ENCODE data around the gene CAVIN4. TPM values are rescaled to one million over a fixed set of nuclear protein-coding genes. Genes with fewer than 3 reads are reported as not detected.

CAVIN4 gene
- total and polyA plus RNA-seq, 9 donors = 0.13 to 0.46 (median 0.24) TPM; not detected in 1

- Histone ChIP-seq H3K4me3 (no peak overlapping the region), H3K27me3 (no peaks in the 10 kb centered on the region), H3K4me1 (ENCODE audit: insufficient read depth) (peaks cover 3% of the 10 kb centered on the region), H3K36me3 (no peaks in the 10 kb centered on the region), H3K27ac (no peak overlapping the region), H3K9me3 (no peaks in the 10 kb centered on the region)
- TF ChIP-seq POLR2A (IDR thresholded peaks at IDR 0.05) = no peak
- intact Hi-C loops (cut with DNase I) = no loop called here
- no peak for DNase-seq
Observed at GRCh38 chr9:100601216-100601615, 23.3 kb downstream of the CAVIN4 start.

GRCh38 chr9:100602342-100602801 is 24.5 kb downstream of the CAVIN4 start:
- H3K4me1 ChIP-seq (ENCODE audit: insufficient read depth) = peaks cover 3% of the 10 kb centered on the region
- H3K27ac ChIP-seq = no peak overlapping the region
- no peak for TF ChIP-seq POLR2A (IDR thresholded peaks at IDR 0.05)
- no peak for TF ChIP-seq CTCF (IDR thresholded peaks at IDR 0.05)
- TF ChIP-seq EP300 (IDR thresholded peaks at IDR 0.05) = no peak
- 31 to 35% (median 31%) methylated on average over 2 of the region's 2 CpGs for WGBS, 3 donors
- no peak for DNase-seq
- intact Hi-C loops (cut with DNase I) = no loop called here
- no peak overlapping the region for H3K4me3 ChIP-seq
- H3K9me3 ChIP-seq = no peaks in the 10 kb centered on the region
- H3K36me3 ChIP-seq = no peaks in the 10 kb centered on the region
- no peaks in the 10 kb centered on the region for H3K27me3 ChIP-seq

GRCh38 chr9:100605405-100605804 is 27.5 kb downstream of the CAVIN4 start:
- no peak overlapping the region for H3K4me3 ChIP-seq
- no peak overlapping the region for H3K27ac ChIP-seq
- 58 to 69% (median 58%) methylated on average over 1 of the region's 1 CpG for WGBS, 3 donors
- H3K36me3 ChIP-seq = no peaks in the 10 kb centered on the region
- no peak for TF ChIP-seq EP300 (IDR thresholded peaks at IDR 0.05)
- no peak for TF ChIP-seq CTCF (IDR thresholded peaks at IDR 0.05)
- TF ChIP-seq POLR2A (IDR thresholded peaks at IDR 0.05) = no peak
- intact Hi-C loops (cut with DNase I) = no loop called here
- DNase-seq = no peak
- H3K4me1 ChIP-seq (ENCODE audit: insufficient read depth) = no peaks in the 10 kb centered on the region
- no peaks in the 10 kb centered on the region for H3K27me3 ChIP-seq
- H3K9me3 ChIP-seq = no peaks in the 10 kb centered on the region

GRCh38 chr9:100619194-100619593 is 41.3 kb downstream of the CAVIN4 start:
- intact Hi-C loops (cut with DNase I) = no loop called here
- Histone ChIP-seq H3K27ac (no peak overlapping the region), H3K36me3 (no peaks in the 10 kb centered on the region), H3K9me3 (no peaks in the 10 kb centered on the region), H3K4me3 (no peak overlapping the region), H3K4me1 (ENCODE audit: insufficient read depth) (no peaks in the 10 kb centered on the region), H3K27me3 (no peaks in the 10 kb centered on the region)
- no peak for TF ChIP-seq CTCF (IDR thresholded peaks at IDR 0.05)
- TF ChIP-seq POLR2A (IDR thresholded peaks at IDR 0.05) = no peak
- TF ChIP-seq EP300 (IDR thresholded peaks at IDR 0.05) = no peak
- 69 to 75% (median 71%) methylated on average over 5 of the region's 5 CpGs for WGBS, 3 donors
- no peak for DNase-seq

- Histone ChIP-seq H3K27ac (no peak overlapping the region), H3K36me3 (no peaks in the 10 kb centered on the region), H3K4me3 (no peak overlapping the region), H3K4me1 (ENCODE audit: insufficient read depth) (no peaks in the 10 kb centered on the region), H3K27me3 (no peaks in the 10 kb centered on the region), H3K9me3 (no peaks in the 10 kb centered on the region)
- 52 to 79% (median 78%) methylated on average over 5 of the region's 5 CpGs for WGBS, 3 donors
- DNase-seq = no peak
- TF ChIP-seq POLR2A (IDR thresholded peaks at IDR 0.05) (no peak), EP300 (IDR thresholded peaks at IDR 0.05) (no peak), CTCF (IDR thresholded peaks at IDR 0.05) (no peak)
- intact Hi-C loops (cut with DNase I) = no loop called here
Observed at GRCh38 chr9:100619665-100620064, 41.8 kb downstream of the CAVIN4 start.

Measured in ovary (tissue), 9 donors.